ENCODE results near the gene SLC25A47.
"Not testable (repeated sequence)": the region's sequence is repeated elsewhere in the genome, so short reads cannot be mapped to it uniquely, and the experiment has no call there.

Gene SLC25A47

DNA sequence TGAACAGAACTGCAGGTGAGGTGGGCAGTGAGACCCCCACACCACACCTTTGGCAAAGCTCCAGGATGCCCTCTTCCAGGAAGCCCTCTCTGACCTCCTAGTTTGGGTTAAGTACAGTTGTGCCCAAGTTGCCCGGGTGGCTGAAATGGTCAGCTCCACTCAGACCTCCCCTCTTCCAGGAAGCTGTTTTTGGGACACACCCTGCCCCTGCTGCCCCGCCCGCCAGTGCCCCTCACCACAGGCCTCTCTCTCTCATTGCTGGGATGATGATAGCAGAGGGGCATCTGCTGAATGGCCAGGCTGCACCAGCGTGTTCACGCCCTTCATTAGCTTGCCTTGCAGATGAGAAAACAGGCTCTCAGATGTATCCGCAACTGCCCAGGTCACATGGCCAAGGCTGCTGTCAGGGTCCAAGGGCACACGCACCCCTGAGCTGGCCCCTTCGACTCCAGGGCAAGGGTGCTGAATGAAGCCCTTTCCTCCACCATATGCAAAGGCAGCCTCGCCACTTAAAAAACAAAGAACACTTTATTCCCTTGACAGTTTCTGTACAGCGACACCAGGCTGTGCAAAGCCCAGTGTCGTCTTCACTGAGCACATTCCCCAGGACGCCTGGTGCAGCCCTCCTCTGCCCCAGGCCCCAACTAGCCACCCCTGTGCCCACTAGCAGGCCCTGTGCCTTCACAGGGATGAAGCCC lies 32.4 kb upstream of the SLC25A47 start:
- DNase-seq (ENCODE audit: low read depth in 3 of 3), result no peak

DNA sequence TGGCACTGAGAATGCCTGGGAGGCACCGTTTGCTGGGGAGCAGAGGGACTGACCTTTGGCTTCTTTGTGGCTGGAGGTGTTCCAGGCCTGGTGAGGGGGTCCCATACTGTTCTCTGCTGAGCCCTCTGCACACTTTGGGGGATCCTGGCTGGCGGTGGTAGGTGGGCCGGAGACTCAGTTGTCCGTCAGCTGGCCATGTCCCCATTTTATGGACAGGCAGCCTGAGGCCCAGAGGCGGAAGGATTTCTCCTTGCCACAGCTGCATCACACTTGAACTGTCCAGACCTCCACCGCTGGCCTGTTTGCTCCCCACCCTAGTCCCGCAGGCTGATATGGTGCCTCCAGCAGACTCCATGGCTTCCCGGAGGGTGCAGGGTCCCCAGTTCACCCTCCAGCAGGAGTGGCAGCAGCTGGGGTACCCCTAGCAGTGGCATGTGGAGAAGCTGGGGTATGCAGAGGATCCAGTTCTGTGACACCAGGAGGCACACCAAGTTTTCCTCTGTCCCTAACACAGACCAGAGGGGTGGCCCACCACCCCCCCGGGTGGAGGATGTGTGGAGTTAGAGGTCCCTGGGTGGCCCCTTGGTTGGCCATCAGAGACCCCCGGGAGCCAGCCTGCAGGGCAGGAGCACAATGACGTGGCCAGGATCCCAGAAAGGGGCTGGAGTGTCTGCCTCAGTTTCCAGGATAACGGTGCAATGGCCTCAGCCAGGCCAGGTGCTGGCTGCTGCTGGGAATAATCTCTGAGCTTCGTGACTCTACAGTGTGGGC lies 31.6 kb upstream of the SLC25A47 start:
- no peak for DNase-seq (ENCODE audit: low read depth in 3 of 3)

DNA sequence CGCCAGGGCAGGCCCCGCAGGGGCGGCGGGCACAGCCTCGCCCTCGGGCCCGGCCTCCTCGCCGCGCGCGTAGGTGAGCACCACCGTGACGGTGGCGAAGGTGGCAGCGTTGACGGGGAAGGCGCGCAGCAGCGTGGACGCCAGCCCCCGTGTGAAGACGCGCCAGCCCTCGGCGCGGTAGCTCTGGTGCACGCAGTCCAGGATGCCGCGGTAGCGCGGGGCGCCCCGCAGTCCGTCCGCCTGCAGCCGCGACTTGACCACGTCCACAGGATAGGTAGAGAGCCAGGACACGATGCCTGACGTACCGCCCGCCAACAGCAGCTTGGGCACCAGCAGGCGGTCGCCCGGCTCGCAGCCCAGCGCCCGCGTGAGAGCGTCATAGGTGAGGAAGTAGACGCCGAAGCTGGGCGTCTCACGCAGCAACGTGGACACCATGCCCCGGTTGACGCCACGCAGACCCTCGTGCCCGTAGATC lies 30.8 kb upstream of the SLC25A47 start:
- DNase-seq (ENCODE audit: low read depth in 3 of 3), result no peak

DNA sequence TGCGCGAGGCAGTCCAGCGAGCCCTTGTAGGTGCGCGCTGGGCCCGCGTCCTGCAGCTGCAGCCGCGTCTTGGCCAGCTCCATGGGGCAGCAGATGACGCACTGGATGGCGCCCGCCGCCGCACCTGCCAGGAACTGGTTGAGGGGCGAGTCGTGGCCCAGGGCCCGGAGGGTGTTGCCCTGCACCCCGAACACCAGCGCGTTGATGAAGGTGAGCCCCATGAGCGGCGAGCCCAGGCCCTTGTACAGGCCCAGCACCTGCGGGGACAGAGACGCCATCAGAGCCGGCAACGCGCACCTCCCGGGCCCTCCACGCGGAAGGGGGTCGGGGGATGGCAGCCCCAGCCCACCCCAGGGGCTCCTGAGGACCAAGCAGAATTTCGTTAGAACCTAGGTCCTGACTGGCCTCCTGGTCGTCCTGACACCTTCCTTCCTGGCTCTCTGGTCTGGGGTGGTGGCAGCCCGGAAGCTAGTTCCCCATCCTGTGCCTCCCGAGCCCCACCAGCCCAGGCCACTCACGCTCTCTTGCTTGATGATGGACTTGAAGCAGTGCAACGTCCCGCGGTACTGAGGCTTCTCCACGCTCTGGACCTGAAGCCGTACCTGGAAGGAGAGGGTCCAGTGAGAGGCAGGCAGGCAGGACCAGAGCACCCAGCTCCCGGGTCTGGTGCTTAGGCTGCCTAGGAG lies 30.2 kb upstream of the SLC25A47 start:
- DNase-seq (ENCODE audit: low read depth in 3 of 3), result no peak

DNA sequence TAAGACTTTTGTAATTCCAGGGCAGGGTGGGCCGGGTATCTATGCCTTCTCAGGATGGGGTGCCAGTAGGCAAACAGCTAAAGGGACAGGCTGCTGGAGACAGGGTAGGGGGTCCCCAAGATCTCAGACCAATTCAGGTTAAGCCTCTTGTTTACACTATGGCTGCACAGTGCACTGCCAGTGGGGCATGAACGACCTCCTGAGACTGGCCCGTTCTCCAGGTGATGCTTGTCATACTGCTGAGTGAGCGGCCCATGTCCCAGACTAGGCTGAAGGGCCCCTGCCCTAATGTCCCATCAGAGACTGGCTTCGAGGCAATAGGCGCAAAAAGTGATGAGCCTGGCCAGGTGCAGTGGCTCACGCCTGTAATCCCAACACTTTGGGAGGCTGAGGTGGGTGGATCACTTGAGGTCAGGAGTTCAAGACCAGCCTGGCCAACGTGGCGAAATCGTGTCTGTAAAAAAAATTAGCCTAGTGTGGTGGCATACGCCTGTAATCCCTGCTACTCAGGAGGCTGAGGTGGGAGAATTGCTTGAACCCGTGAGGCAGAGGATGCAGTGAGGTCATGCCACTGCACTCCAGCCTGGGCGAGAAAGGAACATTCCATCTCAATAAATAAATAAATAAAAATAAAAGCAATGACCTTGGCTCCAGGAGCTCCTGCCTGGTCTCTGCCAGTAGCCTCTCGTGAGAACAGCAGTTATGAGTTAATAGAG lies 29.5 kb upstream of the SLC25A47 start:
- no peak for DNase-seq (ENCODE audit: low read depth in 3 of 3)

DNA sequence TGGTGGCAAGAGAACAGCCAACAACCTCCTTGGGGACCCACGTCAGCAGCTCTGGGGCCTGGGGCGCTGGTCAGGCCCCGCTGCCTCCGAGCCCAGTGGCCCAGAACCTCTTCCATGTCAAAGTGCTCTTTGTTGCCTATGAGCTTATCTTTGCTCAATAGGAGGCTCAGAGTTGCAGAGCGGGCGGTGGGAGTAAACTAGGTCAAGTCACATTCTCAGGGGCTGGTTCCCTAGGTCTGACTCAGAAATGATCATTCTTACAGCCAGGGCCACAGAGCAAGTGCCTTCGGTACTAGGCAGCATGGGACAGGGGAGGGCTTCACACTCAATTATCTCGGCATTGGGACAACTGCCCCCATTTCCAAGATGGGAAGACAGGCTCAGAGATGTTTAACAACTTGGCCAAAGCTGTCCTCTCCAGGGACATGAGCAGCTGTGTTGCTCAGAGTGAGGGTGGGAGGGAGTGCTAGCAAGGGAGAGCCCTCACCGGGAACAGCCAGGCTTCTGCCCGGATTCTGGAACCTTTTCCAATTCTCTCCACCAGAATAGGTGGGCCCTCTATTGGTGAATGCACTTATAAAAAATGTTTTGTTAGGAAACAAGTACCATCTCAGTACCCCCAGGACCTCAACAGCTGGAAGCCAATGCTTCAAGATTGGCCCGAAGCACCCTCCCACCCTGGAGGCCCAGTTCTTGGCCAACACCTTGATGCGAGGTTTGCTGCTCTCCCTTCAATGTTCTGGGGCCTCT lies 28.8 kb upstream of the SLC25A47 start:
- DNase-seq (ENCODE audit: low read depth in 3 of 3), result no peak

DNA sequence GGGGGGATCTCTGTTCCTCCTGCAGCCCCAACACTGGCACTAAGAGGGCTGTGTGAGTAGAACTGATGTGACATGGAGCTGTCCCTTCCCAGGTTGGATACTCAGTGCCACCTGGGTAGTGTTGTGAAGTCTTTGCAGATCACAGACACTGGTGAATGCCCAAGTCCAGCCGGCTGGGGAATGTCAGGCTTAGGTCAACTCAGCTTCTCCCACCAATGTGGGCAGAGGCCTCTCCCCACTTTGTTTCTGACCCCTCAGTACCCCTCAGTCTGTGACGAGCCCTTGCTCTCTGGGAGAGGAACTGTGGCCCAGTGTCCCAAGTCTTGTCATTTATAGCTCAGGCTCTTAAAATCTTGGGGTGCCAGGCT lies 28.2 kb upstream of the SLC25A47 start:
- DNase-seq (ENCODE audit: low read depth in 3 of 3), result no peak

DNA sequence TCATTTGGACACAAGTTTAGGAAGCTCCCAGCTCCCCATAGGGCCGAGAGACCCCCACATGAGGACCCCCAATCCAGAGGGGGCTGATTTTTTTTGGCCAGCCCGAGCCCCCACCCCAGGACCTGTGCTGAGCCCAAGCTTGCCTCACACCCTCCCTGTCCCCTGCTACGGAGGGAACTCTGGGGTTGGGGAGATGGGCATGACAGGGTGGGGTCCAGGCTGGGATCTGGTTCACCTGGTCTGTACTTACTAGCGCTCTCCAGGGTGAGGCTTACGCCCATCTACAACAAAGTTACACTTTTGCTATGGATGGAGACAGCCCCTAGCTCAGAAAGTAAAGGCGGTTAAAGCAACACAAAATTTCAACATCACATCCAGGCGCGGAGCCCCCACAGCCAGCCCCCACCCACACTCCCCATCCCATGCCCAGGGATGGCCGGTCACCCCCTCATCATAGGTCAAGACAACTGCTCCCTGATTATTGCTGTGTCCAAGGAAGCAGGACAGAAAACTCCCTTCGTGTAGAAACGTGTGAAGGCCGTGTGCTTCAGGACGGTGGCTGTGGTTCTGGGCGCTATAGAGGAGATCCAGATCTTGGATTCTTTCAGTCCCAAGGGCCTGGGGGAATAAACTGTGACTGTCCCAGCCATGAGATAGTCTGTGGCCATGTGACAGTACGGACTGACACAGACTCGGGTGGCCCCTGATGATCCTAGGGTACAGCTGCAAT lies 27.6 kb upstream of the SLC25A47 start:
- no peak for DNase-seq (ENCODE audit: low read depth in 3 of 3)

DNA sequence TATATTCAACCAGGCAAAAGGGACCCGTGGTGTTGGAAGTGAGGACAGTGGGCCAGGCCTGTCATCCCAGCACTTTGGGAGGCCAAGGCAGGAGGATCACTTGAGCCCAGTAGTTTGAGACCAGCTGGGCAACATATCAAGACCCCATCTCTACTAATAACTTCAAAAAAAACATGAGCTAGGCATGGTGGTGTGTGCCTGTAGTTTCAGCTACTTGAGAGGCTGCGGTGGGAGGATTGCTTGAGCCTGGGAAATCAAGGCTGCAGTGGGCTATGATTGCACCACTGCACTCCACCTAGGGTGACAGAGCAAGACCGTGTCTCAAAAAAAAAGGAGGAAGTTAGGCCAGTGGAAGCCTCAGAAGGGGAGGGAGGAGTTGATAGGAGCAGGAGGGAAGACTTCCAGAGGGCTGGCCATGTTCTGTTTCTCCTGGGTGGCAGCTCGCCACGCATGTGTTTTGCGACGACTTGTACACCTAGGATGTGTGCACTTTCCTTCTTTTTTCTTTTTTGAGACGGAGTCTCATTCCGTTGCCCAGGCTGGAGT lies 27.0 kb upstream of the SLC25A47 start:
- DNase-seq (ENCODE audit: low read depth in 3 of 3), result no peak

DNA sequence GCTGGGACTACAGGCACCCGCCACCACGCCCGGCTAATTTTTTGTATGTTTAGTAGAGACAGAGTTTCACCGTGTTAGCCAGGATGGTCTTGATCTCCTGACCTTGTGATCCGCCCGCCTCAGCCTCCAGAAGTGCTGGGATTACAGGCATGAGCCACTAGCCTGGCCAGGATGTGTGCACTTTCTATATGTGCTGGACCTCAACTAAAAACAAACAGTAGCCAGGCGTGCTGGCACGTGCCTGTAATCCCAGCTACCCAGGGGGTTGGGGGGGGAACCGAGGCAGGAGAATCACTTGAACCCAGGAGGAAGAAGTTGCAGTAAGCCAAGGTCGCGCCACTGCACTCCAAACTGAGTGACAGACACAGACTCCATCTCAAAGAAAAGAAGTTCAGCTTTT lies 26.4 kb upstream of the SLC25A47 start:
- DNase-seq (ENCODE audit: low read depth in 3 of 3), result not testable (repeated sequence)

DNA sequence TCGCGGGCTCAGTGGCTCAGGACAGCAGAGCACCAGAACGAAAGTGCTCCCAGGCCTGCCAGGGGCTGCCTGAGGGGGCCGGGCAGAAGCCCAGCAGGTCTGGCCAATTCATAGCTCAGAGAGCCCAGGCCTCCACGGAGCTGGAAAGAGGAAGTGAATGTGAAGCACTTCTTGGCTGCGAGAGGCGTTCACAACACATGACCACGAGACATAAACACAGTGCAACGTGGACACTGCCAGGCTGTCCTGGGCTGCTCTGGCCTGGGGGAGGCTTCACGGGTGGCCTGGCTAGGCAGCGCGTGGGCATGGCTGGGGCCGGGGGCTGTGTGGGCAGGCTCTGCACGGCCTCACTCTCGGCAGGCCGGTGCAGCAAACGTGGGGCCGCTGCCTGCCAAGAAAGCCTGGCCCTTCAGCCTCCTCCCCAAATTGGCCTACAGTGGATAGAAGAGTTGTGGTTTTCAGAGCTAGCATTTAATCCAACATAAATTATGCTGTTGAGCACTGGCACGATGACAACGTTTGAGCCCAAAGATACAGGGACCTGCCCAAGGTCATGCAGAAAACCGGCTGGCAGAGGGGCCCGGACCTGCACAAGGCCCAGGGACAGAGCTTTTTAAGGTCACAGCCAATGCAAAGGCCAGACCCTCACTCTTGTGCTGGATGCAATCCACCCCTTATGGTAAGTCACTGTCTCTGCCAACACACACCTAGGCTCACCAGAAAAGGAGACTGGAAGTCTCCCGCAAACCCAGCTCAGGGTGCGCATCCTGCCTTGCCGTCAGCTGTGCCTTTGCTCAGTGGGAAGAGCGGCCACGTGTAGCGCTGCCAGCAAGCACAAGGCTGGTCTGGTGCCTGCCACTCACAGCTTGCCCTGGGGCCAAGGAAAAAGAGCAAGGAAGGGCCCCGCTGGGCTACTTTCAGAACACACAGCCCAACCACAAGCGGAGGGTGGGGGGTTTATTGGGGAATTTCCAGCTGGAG lies 25.5 kb upstream of the SLC25A47 start:
- no peak for DNase-seq (ENCODE audit: low read depth in 3 of 3)

DNA sequence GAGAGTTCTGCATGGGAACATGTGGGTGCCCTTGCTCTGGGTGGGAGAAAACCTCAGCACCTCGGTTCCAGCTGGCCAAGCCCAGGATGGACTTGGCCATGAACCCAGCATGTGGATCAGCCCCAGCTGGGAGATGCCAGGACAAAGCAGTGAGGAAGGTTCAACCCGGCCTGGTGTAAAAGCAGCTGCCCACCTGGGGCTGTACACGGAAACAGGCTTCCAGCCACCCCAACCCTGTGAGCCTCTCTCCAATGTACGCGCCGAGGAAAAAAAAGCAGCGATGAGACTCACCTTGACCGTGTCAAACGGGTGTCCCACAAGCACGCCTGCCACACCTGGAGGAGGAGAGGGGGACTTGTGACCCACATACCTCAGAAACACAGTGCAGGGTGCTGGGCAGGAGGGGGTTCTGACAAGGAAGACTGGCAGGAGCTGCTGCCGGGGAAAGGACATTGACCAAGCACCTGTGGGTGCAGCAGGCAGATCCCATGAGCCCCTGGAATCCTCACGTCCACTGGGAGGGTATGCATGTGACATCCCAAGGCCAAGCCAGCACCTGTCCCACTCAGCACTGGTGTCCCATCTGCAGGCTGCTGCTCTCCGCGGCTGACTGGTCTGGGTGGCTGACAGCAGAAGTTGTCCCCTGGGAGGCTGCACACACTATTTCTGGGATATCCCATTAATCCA lies 24.4 kb upstream of the SLC25A47 start:
- no peak for DNase-seq (ENCODE audit: low read depth in 3 of 3)

DNA sequence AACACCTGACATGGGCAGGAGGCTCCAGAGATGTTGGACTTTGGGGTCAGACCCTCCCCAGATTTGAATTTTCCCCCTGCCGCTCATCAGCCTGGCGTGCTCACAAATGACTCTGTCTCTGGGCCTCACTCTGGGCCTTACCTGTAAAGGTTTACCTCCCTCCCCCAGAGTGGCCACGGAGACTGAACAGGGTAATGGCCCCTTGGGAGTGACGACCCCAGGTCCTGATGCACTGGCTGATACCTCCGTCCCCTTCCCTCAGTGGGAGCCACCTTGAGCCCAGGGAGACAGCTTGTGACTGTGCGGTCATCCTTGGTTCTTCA lies 23.9 kb upstream of the SLC25A47 start:
- no peak for DNase-seq (ENCODE audit: low read depth in 3 of 3)

DNA sequence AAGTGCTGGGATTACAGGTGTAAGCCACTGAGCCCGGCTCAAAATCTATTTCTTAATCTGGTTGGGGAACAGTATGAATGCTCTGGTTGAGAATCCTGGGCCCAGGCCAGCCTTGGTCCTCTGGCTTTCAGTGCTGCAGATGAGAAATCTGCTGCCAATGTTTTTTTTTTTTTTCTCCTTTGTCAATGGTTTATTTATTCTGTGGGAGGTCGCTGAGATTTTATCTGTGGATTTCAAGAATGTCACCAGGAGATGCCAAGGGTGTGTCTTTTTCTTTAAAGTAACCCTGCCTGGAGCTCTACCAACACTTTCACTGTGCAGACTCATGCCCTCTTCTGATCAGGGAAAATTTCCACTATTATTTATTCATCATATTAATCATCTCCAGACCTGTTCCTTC lies 20.5 kb upstream of the SLC25A47 start:
- no peak for DNase-seq (ENCODE audit: low read depth in 3 of 3)

DNA sequence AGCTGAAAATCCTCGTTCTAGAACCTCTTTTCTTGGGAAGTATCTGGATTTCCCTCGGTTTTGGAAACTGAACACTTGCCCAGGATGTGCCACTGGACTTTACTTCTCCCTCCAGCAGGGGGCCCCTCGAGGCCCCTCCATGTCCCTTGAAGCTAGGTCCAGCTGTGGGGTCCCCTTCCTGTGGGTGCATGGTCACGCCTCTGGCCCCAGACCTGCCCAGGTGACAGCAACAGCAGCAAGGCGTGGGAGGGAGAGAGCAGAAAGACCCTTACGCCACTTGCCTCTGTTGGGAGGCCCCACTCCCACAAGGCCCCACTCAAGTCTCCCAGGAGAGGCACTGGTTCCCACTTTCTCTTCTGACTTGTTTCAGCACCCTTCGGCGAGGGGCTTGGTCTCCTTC lies 20.0 kb upstream of the SLC25A47 start:
- no peak for DNase-seq (ENCODE audit: low read depth in 3 of 3)

DNA sequence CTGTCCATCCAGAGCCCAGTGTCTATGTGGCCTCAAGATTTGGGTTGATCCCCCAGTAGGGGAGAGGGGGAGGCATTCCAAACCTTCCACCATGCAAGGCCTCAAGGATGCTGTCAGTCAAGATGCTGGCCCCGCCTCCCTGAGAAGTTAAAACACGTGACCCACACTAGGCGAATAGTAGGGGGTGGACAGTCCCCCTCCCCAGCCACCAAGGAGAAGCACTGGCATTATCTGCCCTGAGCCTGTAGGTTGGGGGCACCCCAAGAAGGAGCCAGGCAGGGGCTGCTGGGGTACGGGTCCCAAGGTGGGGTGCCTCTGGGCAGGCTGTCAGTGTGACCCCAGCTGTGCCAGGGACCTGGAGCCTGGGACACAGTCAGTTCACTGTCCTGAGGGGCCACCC lies 19.2 kb upstream of the SLC25A47 start:
- DNase-seq (ENCODE audit: low read depth in 3 of 3), result no peak

DNA sequence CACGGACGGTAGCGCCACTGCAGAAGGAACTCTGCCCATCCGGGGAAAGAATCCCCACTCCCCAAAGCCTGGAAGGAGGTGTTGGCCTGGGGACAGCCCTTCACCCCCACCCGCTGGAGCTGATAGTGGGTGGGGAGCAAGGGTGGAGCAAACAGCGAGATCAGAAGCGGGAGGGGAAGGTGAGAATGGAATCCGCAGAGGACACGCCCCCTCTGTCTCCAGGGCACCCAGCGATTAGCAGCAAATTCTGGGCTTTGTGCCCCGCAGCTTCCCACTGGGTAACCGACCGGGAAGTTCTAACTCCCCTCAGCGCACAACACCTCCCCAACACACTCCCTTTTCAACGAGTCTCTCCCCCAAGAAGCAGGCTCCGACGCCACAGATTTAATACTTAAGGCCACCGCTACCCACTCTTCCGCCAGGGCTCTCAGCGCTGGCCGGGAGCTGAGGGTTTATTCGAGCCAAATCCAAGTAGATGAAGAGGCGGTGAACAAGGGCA lies 18.3 kb upstream of the SLC25A47 start:
- no peak for DNase-seq (ENCODE audit: low read depth in 3 of 3)

DNA sequence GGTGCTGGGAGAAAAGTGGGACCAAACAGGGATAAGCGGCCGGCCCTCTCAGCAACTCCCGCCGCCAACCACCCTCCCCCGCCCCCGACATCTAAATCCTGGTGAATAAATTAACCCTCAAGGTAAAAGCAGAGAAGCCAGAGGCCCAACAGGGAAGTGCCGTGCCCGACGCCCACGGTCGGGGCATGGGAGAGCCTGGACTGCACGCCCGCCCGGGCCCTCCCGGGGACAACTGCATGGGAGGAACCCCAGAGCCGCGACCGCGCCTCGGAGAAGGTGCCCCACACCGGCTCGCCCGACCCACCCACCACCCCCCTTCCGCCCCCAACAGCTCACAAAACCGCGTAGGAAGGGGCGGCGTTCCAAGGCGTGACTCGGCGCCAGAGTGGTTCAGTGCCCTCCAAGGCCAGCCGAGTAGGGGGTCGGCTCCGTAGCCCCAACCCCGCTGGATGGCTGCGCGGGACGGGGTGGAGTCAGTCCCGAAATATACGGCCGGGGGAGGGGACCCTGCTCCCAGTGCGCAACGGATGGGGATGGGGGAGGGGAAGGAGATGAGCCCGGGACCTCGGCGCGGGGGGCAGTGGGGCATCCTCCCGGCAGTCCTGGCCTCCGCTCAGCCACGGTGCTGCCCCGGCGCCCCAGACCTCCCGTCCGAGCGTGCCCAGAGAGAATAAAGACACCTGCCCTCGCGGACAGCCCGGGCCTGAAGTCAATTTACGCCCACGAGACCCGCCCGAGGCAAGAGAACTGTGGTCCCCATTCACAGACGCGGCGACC lies 17.6 kb upstream of the SLC25A47 start:
- DNase-seq (ENCODE audit: low read depth in 3 of 3), result no peak
